HepG2 (cell line): ENCODE measurements around the gene KCTD4. TPM values are rescaled to one million over a fixed set of nuclear protein-coding genes. Genes with fewer than 3 reads are reported as not detected.

Source experiments
- FOSL2 ChIP-seq: sonication (generic); formaldehyde crosslinking; IDR thresholded peaks from 2 replicates; pipeline ENCODE4 v1.4.0; 2020; ENCODE audit warnings: missing genetic modification reagents
- HNRNPLL ChIP-seq: fragments of 200-400 bp; formaldehyde crosslinking; IDR thresholded peaks from 2 replicates; pipeline ENCODE4 v1.6.1; 2017; ENCODE audit warnings: mild to moderate bottlenecking, low read depth, low read length; ENCODE audit not compliant: poor library complexity, severe bottlenecking
- PHF20 ChIP-seq: sonication (generic); formaldehyde crosslinking; IDR thresholded peaks from 2 replicates; pipeline ENCODE4 v1.5.0; 2020; ENCODE audit warnings: mild to moderate bottlenecking, missing genetic modification reagents
- SALL2 ChIP-seq: sonication (generic); formaldehyde crosslinking; IDR thresholded peaks from 2 replicates; pipeline ENCODE4 v1.8.1; 2023; ENCODE audit warnings: mild to moderate bottlenecking, missing genetic modification reagents, inconsistent platforms
- THAP11 ChIP-seq: IDR thresholded peaks from 2 replicates; pipeline ENCODE4 v1.6.1; 2016; ENCODE audit warnings: missing biosample characterization, missing genetic modification reagents
- ZBTB40 ChIP-seq, 2 experiments: fragments of 450-650 bp in 1 of 2; sonication (generic) in 1 of 2; formaldehyde crosslinking in 1 of 2; IDR thresholded peaks; 2 replicates each; pipeline versions ENCODE4 v1.6.1 to v1.8.0; 2016 to 2022; ENCODE audit warnings: antibody characterized with exemption in 1 of 2, mild to moderate bottlenecking in 1 of 2, missing genetic modification reagents in 1 of 2
- ZNF235 ChIP-seq: sonication (generic); formaldehyde crosslinking; IDR thresholded peaks from 2 replicates; pipeline ENCODE4 v1.8.1; 2023; ENCODE audit warnings: mild to moderate bottlenecking, missing genetic modification reagents, borderline replicate concordance
- polyA plus RNA-seq, 8 experiments: library from polyadenylated mRNA; depleted of rRNA in 3 of 8; stranded (reverse) in 7 of 8; unstranded in 1 of 8; fragments of >200 nt; fragmentation: Illumina TruSeq in 4 of 8; extraction: Trizol in 4 of 8; gene quantifications; 2 replicates each; pipeline versions ENCODE4 v1.2.1 to v1.2.3, GENCODE V29; 2011 to 2016; ENCODE audit warnings: low read depth in 4 of 8, missing spikeins in 1 of 8, mixed read lengths in 1 of 8; ENCODE audit not compliant: insufficient read depth in 1 of 8
- total RNA-seq, 5 experiments: library from RNA; depleted of rRNA; stranded (reverse); fragments of >200 nt; fragmentation: Illumina TruSeq; extraction: Trizol; gene quantifications; 2 replicates each; pipeline ENCODE4 v1.2.3, GENCODE V29; 2016; ENCODE audit warnings: low read depth in 1 of 5

KCTD4 gene
- total and polyA plus RNA-seq, 2 of the 13 experiments (the other 11 are each of a cell fraction or from before 2014, with no cell fraction given), result not detected

- no peak for TF ChIP-seq ZBTB40 (IDR thresholded peaks at IDR 0.05)
- TF ChIP-seq ZBTB40 (CRISPR knock-in tag; IDR thresholded peaks at IDR 0.05), result no peak
- TF ChIP-seq SALL2, result no peak
- no peak for TF ChIP-seq FOSL2 (CRISPR knock-in tag)
- no peak for TF ChIP-seq THAP11 (CRISPR knock-in tag)
- TF ChIP-seq ZNF235 (CRISPR knock-in tag), result no peak
- TF ChIP-seq PHF20 (CRISPR knock-in tag), result no peak
- TF ChIP-seq HNRNPLL, result no peak
Observed at GRCh38 chr13:45195421-45195820, 5.4 kb downstream of the KCTD4 start (continued).
